Stimulated activated CD4-positive, alpha-beta T cell treated with anti-CD3 and anti-CD28 coated beads, Interleukin-15, amount 100 ng/mL, for 1 hour (primary cell): ENCODE data around the gene ARID1A.
"Not testable (repeated sequence)": the region's sequence is repeated elsewhere in the genome, so short reads cannot be mapped to it uniquely, and the experiment has no call there.

Experiments
- DNase-seq, 2 donors: peaks; one replicate each; pipeline ENCODE4 v3.0.0-alpha.2; 2020; ENCODE audit warnings: low read depth in 1 of 2, low spot score in 1 of 2

The ARID1A gene

DNA sequence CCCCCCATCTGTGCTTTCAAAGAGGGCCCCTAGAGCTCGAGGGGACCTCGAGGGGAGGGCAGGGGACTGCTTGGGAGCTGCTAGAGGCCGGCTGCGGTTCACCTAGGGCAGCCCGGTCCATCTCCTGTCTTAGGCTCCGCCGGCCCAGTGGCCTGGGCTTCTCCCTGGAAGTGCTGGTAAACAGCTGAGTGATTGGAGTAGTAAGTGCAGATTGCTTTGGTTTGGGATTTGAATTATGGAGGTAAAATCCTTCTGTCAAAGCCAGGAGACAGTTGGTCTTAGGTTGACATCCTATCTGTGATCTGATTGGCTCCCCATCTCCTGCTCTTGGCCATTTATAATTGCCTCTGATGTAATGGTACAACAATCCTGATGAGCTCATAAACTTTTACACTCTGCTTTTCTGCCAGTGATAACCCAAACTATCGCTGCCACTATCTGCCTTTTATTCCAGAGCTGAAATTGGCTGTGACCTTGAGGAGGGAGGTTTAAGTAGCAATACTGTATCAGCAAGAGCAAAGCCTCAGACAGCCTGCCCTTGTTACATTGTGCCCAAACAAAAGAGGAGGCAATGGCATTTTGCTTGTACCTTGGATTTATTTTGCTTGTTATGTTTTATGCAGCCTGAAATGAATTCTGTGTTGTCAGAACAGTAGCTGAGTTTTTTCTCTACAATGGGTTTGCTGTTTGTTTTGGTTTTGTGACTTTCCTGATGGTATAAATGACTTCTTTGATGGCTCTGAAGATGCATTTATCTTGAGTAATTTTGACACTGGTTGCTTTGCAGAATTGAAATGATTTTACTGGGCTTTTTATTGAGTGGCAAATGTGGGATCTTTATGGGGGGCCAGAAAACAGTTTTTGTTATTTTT lies 2.4 kb downstream of the ARID1A start:
- DNase-seq, result peak; percentile 10 to 13

DNA sequence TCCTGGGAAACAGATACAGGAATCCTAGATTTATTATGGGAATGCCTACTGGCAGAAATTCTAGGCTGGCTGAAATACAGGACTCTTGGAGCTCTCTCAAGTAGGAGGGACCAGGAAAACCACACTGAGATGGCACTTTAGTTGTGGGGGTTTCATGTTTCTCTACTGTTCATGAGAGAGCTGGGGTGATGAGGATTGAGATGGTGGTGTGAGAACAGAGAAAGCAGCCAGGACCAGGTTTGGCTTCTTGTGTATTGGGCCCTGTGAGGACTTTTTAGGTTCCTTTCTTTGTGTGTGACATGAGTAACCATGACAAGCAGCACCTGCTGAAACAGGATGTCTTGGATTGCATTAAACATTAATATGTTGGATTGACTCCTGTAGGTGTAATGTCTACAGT lies 4.9 kb downstream of the ARID1A start:
- DNase-seq, result no peak

DNA sequence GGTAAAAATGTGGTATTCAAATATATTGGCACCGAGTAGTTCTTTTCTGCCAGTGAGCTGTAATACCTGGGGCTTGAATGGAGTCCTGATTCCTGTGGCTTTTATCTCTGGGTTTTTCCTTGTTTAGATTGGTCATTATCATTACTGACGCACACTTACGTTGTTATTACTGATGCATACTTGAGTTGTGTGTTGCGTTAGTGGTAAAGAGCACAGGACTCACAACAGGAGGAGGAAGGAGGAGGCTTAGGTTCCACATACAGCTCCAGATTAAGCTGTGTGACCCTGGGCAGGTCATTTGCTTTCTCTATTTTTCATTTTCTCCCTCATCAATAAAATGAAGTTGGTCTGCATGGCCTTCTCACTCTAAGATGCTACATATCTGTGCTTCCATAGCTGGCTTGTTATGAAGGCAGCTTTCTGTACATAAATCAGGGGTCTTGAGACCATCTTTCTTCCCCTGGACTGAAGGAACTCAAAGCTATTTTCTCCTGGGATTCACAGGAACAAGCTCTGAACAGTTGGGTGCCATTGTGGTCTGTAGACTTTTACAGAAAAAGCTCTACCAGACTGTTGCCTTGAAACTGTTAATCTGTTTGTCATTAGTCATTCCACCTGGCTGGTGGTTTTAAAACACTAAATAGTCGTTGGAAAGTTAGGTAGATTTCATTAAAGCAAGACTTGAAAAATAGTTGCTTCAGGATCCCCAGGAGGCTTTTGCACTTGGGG lies 5.6 kb downstream of the ARID1A start:
- no peak for DNase-seq

DNA sequence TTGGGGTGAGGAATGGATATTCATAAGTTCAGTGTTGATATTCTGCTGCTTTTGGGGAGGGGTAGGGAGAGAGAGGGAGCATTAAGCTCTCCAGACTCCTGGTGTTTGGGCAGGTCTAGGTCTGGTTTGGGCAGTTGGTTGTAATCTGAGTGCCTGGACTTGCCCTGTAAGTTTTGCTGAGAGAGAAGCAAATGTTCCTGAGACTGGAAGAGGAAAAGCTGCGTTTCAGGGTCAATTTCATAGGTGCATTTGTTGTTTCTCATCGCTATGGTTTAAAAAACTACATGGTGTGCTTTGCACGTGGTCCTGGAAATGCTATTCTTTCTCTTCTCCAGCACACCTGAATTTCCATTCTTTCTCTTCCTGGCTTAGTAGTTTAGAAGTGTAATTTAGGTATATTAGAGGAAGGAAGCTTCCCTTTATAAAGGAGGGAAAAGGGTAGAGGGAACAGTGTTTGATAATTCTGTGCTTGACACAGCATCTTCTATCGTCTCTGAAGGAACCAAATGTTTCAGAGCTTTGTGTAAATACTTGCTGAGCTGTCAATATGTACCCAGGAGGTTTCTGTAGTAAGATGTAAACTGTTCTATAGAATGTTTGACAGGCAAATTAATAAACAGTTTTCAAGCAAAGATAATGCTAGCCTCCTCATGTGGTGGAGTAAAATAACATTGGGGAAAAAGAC lies 6.3 kb downstream of the ARID1A start:
- DNase-seq, result no peak

DNA sequence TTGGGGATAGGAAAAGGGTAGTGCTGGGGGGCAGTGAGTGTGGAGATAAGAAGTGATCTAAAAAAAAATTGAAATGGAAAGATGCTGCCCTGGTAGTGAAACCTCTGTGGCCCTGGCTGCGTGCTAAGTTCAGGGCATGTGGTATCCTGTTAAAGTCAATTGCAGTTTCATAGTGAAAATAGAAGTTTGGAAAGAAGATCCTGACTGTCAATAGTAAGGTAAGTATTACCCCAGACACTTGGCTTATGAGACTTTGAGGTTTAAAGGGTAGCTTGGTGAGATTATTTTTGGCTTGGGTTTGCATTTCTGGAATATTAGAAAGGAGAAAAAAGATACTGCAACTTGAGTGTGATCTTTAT lies 6.8 kb downstream of the ARID1A start:
- DNase-seq, result no peak

DNA sequence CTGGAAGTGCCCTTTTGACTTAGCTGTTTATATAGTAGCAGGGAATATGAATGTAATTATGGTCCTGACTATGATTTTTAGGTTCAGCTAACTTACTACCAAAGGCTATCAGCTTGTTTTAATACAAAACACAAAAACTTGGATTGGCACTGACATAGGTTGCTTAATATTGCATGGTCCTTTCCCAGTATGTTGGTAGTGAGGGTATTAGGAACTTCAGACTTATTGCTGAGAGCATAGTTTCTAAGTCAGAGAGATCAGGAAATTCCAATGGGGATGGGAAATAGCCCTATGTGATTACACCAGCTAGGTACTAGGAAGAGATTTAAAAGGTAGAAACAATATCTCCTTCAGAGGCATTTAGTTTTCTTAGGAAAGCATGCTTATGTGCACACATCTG lies 7.7 kb downstream of the ARID1A start:
- DNase-seq, result no peak

DNA sequence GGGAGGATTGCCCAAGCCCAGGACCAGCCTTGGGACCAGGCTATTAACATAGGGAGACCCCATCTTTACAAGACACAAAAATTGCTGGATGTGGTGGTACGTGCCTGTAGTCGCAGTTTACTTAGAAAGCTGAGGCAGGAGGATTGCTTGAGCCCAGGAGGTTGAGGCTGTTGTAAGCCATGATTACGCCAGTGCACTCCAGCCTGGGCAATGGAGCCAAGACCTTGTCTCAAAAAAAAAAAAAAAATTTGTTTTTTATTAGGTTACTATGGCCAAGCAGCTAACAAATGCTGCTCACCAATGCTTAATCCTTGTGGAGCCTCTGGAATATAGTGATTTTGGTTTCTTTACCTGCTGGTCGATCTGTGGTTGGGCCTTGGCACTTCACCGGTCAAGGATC lies 8.8 kb downstream of the ARID1A start:
- DNase-seq, result no peak

DNA sequence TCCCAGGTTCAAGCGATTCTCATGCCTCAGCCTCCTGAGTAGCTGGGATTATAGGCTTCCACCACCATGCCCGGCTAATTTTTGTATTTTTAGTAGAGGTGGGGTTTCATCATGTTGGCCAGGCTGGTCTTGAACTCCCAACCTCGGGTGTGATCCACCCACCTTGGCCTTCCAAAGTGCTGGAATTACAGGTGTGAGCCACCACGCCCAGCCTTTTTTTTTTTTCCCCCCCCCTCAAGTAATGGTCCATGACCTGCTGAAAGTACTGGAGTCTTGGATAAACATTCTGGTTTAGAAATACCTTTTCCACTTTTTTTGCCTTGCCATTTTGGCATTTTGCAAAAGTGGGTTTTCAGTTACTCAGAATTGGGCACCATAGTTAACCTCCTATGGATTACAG lies 9.4 kb downstream of the ARID1A start:
- not testable (repeated sequence) for DNase-seq

DNA sequence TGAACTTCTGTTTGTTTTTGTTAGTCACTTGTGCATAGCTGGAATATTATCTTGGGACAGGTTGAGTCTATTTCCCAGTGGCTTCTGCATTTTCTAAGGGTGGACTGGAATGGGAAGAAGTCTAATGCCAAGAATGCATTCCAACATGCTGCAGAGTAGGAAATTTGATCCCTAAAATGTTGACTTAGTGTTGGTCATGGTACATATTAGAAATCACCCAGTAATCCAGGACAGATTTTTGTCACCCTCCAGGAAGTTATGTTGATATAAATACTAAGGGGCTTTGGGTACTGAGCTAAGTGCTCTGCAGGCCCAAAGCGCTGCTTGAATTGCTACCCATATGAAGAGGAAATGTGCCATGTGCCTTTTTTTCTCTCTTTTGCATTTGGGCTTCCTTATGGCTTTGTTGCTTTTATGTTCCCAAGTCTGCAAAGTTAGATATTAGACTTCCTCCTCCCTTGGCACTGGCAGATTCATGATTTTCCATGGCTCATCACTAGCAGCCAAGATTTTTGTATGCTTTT lies 10.0 kb downstream of the ARID1A start:
- no peak for DNase-seq

DNA sequence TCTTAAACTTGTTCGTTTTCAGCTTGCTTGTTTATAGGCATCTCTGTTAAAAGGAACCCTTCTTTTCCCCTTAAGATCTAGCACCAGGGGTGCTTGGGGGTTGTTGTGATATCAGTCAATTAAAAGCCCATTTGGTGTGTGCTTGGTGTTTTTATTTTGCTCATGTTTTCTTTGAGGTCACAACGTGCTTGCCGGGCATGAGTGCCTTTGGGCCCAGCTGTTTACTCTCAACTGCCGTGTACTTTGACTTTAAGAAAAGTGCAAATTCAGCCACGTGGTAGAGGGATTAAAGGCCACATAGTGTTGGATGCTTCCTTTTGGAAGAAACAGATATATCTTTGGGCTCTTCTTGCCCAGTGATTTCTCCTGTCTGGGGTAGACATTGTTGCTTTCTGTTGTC lies 10.5 kb downstream of the ARID1A start:
- no peak for DNase-seq

DNA sequence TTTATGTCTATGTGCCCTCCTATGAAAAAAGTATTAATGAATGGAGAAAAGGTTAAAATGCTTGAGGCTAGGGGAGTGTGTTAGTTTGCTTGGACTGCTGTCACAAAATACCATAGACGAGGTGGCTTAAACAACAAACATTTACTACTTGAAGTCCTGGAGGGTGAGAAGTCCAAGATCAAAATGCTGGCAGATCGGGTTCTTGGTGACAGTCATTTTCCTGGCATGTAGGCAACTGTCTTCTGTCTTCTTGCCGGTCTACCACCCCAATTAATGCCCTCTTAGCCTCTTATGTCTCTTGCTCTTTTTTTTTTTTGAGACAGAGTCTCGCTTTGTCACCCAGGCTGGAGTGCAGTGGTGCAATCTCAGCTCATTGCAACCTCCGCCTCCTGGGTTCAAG lies 15.0 kb downstream of the ARID1A start:
- no peak for DNase-seq

DNA sequence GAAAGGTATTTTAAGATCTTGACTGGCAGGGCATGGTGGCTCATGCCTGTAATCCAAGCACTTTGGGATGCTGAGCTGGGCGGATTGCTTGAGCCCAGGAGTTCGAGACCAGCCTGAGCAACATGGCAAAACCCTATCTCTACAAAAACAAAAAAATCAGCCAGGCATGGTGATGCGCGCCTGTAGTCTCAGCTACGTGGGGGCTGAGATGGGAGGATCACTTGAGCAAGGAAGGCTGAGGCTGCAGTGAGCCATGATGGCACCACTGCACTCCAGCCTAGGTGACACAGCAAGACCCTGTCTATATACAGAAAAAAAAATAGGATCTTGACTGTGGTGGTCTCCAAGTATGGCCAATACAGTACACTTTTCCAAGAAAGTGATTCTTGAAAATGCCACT lies 16.0 kb downstream of the ARID1A start:
- no peak for DNase-seq

DNA sequence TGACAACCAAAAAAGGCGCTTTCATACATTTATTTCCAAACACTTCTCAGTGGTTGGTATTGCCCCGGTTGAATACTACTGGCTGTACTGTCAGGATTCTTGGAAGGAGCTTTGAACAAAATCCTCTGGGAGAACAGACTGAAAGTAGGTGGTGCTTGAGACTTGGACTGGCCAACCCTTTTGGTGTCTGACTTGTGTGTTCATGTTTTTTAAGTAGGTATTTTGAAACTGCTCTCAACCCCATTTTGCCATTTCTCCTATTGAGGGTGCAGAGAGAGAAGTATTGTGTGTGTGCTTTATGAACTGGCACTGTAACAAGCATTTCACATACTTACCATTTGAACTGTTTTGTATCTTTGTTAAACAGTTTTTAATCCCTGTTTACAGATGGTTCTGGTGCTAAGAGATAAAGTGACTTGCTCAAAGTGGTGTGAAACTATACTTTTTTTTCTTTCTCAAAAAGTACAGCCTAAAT lies 21.2 kb downstream of the ARID1A start:
- DNase-seq, result no peak

DNA sequence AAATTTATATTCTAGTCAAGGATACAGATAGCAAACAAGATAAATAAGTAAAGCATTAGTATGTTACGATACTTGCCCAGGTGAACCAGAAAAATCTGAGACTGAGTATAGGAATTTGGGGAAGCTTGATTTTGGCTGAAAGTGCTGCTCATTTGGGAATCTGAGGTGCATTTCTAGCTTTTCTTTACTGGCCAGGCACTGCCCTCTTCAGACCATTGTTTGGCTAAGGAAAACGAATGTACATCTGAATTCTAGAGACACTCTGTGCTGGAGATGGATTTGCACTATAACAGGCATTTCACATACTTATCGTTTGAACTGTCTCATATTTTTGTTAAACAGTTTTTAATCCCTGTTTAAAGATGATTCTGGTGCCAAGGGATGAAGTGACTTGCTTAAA lies 23.4 kb downstream of the ARID1A start:
- DNase-seq, result no peak

DNA sequence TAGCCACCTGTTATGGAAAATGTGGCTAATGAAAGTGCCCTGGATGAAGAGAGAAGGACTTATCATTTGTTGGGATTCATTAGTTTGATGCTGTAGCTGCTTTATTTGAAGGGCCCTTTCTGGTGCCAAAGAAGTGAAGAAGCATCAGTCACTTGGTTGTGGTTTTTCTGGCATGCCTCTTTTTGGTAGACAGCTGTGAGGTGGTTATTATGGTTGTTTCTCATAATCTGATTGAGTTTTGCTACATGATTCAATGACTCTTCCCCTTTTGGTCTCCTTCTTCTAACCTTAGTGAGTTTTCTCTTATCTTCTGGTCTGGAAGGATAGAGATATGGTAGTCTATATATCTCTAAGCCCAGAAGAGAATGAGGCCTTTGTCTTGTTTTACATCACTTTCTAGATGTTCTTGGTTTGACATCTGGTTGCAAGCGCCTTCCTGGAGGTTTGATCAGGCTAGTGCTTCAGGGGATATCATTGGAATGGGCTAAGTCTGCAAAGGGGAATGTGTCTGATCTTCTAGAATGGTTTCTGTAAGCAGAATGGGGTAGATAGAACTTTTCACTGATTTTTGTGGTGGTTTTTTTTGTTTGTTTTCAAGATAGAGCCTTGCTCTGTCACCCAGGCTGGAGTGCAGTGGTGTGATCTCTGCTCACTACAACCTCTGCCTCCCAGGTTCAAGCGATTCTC lies 26.0 kb downstream of the ARID1A start:
- no peak for DNase-seq

DNA sequence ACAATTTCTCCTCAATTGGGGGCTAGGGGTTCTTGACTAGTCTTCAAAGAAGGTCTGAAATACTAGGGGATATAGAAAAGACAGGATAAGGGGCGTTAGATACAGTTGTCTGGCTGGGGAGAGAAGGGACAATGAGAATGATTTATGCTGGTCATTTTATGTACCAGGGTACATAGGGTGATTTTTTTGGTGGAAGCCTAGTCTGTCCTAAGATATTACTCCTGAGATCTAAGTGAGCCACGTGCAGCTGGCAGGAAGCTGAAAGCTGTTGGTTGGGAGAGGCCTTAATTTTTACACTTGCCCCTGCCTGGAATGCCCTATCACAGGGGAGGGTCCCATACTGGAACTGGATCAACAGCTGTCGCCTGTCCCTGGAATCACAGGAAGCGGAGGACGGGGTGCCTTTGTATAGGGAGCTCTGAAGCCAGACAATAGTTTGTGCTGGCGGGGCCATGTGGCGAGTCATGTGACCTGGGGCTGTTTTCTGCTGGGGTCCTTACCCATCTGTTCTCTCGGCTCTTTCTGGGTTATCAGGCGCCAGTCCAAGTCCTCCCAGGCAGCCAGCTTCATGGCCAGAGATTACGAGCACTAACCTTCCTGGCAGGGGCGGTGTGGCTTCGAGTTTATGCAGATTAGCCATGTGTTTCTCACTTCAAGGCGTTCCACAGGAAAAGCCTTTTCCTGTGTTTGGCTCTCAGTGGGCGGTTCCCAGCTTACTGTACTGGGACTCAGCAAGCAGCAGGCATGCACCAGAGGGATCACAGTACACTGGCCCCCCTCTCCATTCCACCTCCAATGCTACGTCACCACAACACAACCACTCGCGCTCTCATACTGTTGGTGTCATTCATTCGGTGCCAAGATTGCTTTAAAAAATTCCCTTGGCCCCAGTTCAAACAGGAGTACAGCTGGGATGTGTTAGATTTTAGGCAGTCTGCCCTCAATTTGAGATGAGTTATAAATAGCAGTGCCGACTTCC lies 27.5 kb downstream of the ARID1A start:
- peak in 1 of 2 donors; percentile 19 for DNase-seq

DNA sequence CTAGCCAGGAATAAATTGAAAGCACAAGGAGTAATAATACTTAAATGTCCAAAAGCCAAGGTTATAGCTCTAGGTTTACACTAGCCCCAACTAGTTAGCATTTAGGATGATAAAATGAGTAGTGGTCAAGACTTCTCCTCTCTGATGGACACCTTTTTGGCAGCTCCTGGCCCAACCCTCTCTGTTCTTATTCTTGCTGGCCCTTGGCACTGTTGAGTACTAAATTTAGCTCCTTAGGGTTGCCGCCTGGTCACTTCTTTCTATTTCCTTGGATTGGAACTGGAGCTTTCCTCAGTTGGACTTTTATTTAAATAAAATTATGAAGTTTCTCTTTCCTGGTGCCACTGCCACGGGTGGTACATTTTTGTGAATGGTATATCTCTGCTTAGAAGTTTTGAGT lies 28.3 kb downstream of the ARID1A start:
- DNase-seq, result no peak

DNA sequence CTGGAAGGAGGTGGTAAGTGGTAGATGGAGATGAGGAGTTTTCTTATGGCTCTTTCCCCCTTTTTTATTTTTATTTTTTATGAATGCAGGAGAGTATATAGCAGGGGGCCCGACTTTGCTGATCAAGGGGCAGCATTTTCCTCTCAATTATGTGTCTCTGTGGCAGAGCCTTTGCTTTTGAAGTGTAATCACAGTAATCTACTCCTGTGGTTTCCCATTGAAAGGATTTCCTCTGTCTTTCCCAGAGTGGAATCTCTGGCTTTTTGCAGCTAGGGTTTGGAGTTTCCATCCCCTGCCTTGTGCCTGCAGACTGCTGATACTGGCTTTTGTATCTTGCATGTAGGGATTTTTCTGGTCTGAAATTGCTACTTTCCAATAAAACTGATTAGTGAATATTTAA lies 29.1 kb downstream of the ARID1A start:
- no peak for DNase-seq

DNA sequence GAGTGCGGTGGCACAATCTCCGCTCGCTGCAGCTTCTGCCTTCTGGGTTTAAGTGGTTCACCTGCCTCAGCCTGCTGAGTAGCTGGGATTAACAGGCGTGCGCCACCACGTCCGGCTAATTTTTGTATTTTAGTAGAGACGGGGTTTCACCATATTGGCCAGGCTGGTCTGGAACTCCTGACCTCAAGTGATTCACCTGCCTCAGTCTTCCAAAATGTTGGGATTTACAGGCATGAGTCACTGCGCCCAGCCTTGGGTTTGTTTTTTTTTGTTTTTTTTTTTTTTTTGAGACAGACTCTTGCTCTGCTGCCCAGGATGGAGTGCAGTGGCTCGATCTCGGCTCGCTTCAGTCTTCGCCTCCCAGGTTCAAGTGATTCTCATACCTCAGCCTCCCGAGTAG lies 30.1 kb downstream of the ARID1A start:
- DNase-seq, result not testable (repeated sequence)

DNA sequence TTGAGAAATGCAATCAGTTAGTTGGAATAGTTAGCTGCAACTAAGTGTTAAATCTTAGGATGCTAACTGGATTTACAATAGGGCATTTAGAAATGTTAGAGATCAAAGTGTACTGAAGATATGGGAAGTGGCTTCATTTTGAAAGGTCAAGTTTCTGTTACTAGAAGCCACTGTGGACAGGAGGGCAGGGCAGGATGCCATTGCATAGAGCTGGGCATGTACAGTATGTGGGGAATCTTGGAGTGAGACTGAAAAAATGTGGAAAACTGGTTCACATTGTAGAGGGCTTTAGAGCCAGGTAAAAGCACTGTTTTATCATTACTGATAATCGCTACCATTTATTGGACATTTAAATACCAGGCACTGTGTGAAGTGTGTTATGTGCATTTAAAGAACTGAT lies 31.0 kb downstream of the ARID1A start:
- DNase-seq, result no peak
